Thoracic aorta (tissue), 2 donors: ENCODE data around the gene PSMA5. TPM values are rescaled to one million over a fixed set of nuclear protein-coding genes. Genes with fewer than 3 reads are reported as not detected.
A peak's percentile ranks its signal among the peaks of the same experiment; 100 is the strongest.

ENCODE experiments used
- ATAC-seq: fragments of 150-250 bp; one replicate; pipeline ENCODE4 v1.8.0; 2017; ENCODE audit warnings: low read depth; ENCODE audit not compliant: insufficient number of reproducible peaks, low FRiP score
- DNase-seq: peaks from one replicate; pipeline ENCODE4 v3.0.0-alpha.2; 2020; ENCODE audit warnings: low spot score
- H3K27ac ChIP-seq, 2 donors: fragments of 200-600 bp; sonication (generic); 1 replicate in 1 of 2; 2 replicates in 1 of 2; pipeline ENCODE4 v1.5.1; 2016; ENCODE audit warnings: mild to moderate bottlenecking in 2 of 2, moderate library complexity in 2 of 2
- H3K27me3 ChIP-seq: fragments of 200-600 bp; sonication (generic); replicated peaks from 2 replicates; pipeline ENCODE4 v1.6.0; 2016; ENCODE audit warnings: mild to moderate bottlenecking; ENCODE audit not compliant: insufficient read depth
- H3K36me3 ChIP-seq: fragments of 200-600 bp; sonication (generic); one replicate; pipeline ENCODE4 v1.5.1; 2016
- H3K4me1 ChIP-seq, 2 donors: fragments of 200-600 bp; sonication (generic); 1 replicate in 1 of 2; 2 replicates in 1 of 2; pipeline versions ENCODE4 v1.5.1 to v1.6.0; 2016; ENCODE audit warnings: low read depth in 2 of 2, mild to moderate bottlenecking in 1 of 2; ENCODE audit not compliant: control insufficient read depth in 1 of 2
- H3K4me3 ChIP-seq: fragments of 200-600 bp; sonication (generic); 2 replicates; pipeline ENCODE4 v1.5.1; 2016; ENCODE audit warnings: mild to moderate bottlenecking
- H3K9me3 ChIP-seq: fragments of 200-600 bp; sonication (generic); 2 replicates; pipeline ENCODE4 v1.5.1; 2016
- CTCF ChIP-seq: fragments of 200-600 bp; sonication (generic); IDR thresholded peaks from one replicate; pipeline ENCODE4 v1.5.1; 2019; ENCODE audit warnings: antibody characterized with exemption
- total RNA-seq, 2 donors: library from RNA; depleted of rRNA; stranded (reverse); fragments of >200 nt; gene quantifications; one replicate each; pipeline versions ENCODE4 v1.1.0 to v1.2.3, GENCODE V29; 2016

Gene PSMA5
- total RNA-seq, 2 donors from 2014 or later: 17.3 to 20.1 TPM

GRCh38 chr1:109388208-109388711, 38.0 kb downstream of the PSMA5 start:
- Histone ChIP-seq H3K4me1 (peaks cover 71 to 93% of the 10 kb centered on the region in 2 donors), H3K36me3 (no peaks in the 10 kb centered on the region), H3K27me3 (no peaks in the 10 kb centered on the region), H3K27ac (peak overlapping the region; percentile 88 to 89), H3K4me3 (no peak overlapping the region), H3K9me3 (no peaks in the 10 kb centered on the region)
- no peak for TF ChIP-seq CTCF
- ATAC-seq (no peak), DNase-seq (no peak)

GRCh38 chr1:109386054-109386717, 40.1 kb downstream of the PSMA5 start:
- Histone ChIP-seq H3K27ac (peak overlapping the region; percentile 88 to 89), H3K27me3 (no peaks in the 10 kb centered on the region), H3K4me1 (peaks cover 80 to 96% of the 10 kb centered on the region in 2 donors), H3K9me3 (no peaks in the 10 kb centered on the region), H3K4me3 (peak overlapping the region; percentile 1), H3K36me3 (no peaks in the 10 kb centered on the region)
- ATAC-seq (no peak), DNase-seq (no peak)
- no peak for TF ChIP-seq CTCF

- ATAC-seq (no peak), DNase-seq (no peak)
- Histone ChIP-seq H3K27ac (peak overlapping the region; percentile 88 to 89), H3K4me3 (peak overlapping the region; percentile 48), H3K36me3 (no peaks in the 10 kb centered on the region), H3K27me3 (no peaks in the 10 kb centered on the region), H3K4me1 (peaks cover 84 to 99% of the 10 kb centered on the region in 2 donors), H3K9me3 (no peaks in the 10 kb centered on the region)
- no peak for TF ChIP-seq CTCF
Measured at GRCh38 chr1:109385417-109385816, 40.8 kb downstream of the PSMA5 start.

GRCh38 chr1:109383854-109384253, 42.4 kb downstream of the PSMA5 start:
- TF ChIP-seq CTCF: no peak

GRCh38 chr1:109383087-109383779, 43.0 kb downstream of the PSMA5 start:
- no peak for DNase-seq
- Histone ChIP-seq H3K4me3 (no peak overlapping the region), H3K27ac (peak overlapping the region; percentile 88 to 89), H3K9me3 (no peaks in the 10 kb centered on the region), H3K36me3 (no peaks in the 10 kb centered on the region), H3K4me1 (peaks cover 80 to 97% of the 10 kb centered on the region in 2 donors), H3K27me3 (no peaks in the 10 kb centered on the region)
- ATAC-seq: no peak
- no peak for TF ChIP-seq CTCF

More at GRCh38 chr1:109383854-109384253, 42.4 kb downstream of the PSMA5 start:
- H3K4me3 ChIP-seq: peak overlapping the region; percentile 13
- H3K27ac ChIP-seq: peak overlapping the region; percentile 88 to 89
- no peak for DNase-seq
- peaks cover 82 to 99% of the 10 kb centered on the region in 2 donors for H3K4me1 ChIP-seq
- ATAC-seq: no peak
- no peaks in the 10 kb centered on the region for H3K36me3 ChIP-seq
- H3K9me3 ChIP-seq: no peaks in the 10 kb centered on the region
- H3K27me3 ChIP-seq: no peaks in the 10 kb centered on the region
